ENCODE data around the gene PNPLA8.
"Not testable (repeated sequence)": the region's sequence is repeated elsewhere in the genome, so short reads cannot be mapped to it uniquely, and the experiment has no call there.

Gene PNPLA8

DNA sequence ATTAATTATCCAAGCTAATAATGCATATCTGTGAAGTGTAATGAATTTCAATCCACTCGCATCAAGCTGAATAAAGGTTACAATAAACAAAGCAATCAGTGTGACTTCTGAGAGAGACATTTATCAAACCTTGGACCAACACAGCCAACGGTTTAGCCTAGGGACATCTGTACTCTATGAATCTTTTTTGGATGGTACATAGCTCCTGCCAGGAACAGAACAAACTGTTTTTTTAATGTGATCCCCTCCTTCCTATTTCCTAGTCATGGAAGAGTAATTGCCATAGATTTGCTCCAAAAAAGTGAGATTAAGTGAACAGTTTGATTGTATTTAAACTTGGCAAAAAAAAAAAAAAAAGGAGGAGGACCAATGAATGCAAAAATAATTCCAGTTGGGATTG is 58.5 kb downstream of the PNPLA8 start:
- DNase-seq (ENCODE audit: low read depth), result no peak

DNA sequence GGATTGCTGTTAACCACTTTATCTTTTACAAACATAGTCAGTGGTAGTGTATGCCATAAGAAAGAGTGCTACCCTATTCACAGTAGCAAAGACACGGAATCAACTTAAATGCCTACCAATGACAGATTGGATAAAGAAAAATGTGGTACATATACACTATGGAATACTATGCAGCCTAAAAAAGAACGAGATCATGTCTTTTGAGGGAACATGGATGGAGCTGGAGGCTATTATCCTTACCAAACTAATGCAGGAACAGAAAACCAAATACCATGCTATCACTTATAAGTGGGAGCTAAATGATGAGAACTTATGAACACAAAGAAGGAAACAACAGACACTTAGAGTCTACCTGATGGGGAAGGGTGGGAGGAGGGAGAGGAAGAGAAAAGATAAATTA is 59.6 kb downstream of the PNPLA8 start:
- DNase-seq (ENCODE audit: low read depth), result not testable (repeated sequence)

DNA sequence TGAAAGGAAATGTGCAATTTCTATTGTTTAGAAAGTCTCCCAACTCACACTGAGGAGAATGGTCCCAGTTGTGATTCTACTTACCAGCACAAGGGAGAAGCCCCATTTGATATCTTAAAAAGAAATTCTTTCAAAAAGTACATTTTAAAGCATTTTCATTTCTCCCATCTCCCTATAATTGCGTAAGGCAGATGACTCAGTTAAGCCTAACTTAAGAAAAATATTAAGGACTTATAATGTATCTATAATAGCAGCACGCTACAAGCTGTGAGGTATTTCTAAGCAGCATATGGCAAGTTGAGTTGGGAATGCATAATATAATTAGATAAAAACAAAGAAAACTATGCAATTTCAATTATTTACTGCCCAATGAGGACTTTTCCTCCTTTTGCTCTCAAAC is 61.2 kb downstream of the PNPLA8 start:
- no peak for DNase-seq (ENCODE audit: low read depth)

DNA sequence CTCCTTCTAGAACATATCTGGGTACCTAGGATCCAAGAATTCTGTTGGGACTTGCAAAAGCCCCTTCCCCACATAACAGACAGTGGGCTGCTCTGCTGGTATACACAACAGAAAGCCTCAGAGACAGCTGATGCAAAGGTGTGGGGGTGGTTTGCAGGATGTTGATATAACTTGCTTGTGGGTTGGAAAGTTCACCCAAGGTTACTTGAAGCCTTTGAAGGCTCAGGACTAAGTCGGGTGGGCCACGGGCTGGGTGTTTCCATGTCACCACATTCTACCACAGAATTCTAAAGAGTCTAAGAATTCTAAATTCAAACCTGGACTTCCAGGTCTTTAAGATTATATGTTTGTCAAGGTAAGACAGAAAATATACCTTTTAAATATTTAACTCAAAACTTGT is 62.3 kb downstream of the PNPLA8 start:
- DNase-seq (ENCODE audit: low read depth), result no peak

DNA sequence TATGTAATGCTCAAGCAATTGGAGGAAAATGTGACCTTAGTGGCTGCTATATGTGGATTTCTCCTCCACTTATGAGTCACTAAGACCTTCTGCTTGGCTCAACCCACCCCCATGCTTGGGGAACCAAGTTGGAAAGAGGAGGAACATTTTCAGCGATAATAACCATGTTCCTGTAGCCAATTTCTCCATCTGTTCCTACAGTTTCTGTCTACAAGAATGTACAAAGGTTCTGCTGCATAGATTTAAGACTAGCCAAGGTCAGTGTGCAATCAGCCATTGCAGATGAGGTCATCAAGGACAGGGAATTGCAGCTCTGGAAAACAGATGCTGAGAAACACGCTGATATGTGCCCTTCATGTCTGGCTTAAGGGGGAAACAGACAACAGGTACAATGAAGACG is 64.1 kb downstream of the PNPLA8 start:
- no peak for DNase-seq (ENCODE audit: low read depth)

DNA sequence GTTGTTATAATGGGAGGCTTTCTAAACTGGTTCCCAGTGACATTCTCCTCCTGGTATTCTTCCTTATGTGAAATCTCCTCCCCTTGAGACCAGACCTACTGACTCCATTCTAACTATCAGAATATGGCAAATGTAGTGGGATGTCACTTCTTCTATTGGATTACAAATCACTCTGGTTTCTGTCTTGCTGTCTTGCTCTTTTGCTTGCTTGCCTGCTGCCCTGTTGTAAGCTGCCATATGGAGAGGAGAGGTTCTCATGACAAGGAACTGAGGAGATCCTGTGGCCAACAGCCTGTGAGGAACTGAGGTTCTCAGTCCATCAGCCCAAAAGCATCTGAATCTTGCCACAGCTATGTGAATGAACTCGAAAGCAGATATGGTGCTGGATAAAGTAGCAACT is 65.0 kb downstream of the PNPLA8 start:
- DNase-seq (ENCODE audit: low read depth), result no peak

DNA sequence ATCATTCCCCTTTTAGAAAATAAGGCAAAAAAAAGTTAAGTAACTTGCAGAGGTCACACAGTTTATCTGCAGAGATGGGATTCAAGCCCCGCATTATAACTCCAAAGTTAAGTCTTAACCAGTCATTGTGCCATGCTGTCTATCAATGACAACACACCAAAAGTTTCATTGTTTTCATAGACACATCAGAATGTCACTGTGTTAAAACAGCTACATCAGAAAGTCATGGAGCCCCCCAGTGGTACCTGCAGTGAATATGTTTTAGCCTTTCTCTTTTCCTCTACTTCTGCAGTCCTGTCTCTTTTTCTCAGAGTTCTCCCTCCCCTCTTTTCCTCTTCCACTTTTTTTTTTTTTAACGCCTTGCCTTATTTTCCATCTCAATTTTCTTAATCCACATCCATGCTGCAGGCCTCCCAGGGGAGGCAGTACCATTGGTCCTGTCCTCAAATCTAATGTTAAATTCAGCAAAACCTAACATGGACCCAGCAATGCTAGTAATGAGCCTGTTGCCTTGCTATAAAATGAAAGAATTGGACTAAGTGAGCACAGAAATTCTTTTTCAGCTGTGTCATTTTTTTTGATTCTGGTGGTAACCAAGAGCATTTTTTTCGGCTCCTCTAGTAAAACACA is 65.9 kb downstream of the PNPLA8 start:
- DNase-seq (ENCODE audit: low read depth), result no peak

DNA sequence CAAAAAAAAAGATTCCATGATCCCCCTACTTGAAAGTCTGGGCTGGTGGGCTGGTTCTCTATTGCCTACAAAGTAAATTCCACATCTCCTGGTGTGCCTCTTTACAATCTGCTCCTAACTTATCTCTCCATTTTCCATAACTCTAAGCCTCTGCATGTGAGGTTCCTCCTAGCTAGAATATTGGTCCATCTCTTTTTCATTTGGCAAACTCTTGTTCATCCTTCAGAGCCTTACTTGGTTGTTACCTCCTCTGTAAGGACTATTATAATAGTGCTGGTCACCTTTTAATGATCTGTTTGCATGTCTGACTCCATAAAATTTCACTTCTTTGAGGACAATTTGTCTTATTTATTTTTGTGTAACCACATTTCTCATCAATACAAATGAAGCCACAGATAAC is 68.1 kb downstream of the PNPLA8 start:
- DNase-seq (ENCODE audit: low read depth), result no peak

DNA sequence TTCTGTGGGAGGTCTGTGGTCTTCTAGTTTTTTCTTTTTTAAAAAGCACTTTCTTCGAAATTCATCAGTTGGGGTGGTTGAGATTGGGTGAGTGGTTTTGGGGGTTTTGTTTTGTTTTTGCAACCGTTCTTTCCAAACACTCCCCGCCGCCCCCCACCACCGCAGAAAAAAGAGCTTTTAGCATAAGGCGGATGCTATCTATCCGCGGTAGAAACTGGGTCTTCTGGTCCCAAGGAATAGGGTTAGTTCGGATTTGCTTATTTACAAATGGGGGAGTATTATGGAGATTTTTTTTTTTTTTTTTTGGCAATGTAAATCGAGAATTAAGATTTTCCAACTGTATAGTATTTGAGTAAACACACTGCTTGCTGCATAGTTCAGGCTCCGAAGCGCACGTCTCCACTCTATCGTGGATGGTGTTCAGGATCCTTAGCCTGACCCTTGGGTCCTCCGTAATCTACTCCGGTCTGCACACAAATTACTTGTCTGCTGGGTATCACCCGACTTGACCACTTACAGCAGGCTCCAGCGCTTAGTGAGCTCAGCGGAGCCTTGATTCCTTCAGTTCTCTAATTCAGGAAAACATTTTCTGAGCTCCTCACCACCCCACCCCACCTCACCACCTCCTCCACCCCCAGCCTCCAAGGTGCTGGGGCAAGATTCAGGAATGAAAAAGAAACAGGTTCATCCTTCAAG is 68.9 kb downstream of the PNPLA8 start:
- DNase-seq (ENCODE audit: low read depth), result no peak

DNA sequence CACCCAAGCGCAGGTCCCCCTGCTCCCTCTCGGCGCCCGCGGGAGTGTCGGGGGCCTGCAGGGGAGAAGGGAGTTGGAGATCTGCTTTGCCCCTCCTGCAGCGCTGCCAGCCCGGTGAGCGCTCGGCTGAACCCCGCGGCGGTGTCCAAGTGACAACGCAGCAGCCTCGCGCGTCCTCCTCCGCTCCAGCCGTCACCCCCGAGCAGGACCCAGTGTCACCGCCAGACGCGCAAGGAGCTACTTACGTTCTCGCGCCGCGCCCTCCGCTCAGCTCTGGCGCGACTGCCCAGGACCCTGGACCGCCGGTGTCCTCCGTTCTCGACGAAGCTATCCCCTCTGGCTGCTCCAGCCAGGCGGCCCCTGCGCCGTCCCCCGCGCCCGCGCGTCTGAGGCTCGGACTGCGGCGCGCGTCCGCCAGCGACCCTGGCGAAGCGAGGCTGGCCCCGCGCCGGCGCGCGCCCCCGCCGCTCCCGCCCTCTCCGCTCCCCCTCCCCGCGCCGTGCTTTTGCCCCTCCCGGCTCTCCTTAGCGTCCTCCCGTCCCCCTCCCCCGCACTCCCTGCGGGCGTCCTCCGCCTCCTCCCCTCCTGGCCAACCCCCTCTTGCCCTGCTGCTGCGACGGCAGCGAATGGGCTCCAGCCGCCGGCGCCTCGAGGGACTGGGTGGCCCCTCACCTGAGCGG is 69.8 kb downstream of the PNPLA8 start, which contains the start of gene NRCAM:
NRCAM (minus strand) TSS at position 439 of the 680 bp plus-strand sequence. CDS start 216,372 bp downstream, outside the sequence.
- DNase-seq (ENCODE audit: low read depth), result no peak

DNA sequence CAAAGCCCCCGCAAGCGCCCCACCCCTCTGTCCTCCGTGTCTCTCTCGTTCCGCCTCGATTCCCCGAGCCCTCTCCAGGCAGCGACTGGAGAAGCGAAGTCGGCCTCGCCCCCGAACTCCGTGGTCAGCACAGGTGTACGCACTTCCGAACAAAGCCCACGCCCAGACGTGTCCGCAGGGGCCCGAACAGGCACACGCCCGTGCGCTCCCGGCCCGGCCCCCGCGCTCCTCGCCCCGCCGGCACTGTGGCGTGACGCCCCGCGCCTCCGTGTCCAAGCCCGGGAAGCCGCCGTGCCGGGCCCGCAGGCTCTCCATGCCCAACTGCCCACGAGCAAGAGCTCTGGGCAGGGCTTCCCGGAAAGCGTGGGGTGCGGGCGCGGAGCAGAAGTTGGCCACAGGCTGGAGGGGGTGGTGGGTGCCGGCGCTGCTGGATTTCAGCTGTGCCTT is 70.4 kb downstream of the PNPLA8 start:
- DNase-seq (ENCODE audit: low read depth), result no peak

DNA sequence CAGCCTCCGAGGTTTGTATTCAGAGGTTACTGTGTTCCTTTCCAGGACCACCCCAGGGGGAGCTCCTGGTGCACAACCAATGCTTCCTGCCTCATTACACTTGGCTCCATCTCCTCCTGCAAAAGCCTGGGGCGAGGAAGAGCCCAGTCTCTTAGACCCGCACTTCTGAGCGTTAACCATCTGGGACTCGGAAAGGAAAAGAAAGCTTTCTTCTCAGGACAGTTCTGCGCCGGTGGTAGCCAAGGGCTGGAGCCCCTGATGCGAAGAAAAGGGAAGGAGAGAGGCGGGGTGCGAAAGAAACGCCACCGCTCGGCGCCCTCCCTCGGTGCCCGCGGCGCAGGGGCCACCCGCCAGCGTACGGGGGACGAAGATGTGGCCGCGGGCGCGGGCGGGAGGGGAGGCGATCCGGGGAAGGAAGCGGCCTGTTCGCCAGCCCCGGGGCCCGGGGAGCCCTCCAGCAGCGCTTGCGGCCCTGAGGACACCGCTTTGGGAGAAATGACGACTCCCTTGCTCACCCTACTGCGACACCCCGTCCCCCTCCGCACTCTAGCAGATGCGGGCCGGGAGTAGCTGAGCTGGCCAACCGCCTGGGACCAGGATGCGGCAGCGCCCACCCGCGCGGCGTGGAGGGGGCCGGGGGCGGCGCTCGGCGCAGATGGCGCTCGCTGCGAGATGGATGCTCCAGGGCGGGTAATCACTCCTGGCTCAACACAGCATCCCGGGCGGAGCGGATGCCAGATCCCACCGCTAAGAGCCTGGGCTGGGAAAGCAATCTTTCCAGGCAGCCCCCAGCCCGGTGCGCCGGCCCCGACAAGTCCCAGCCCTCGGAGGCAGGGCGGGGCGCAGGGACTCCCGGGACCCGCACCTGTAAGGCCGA is 71.0 kb downstream of the PNPLA8 start:
- no peak for DNase-seq (ENCODE audit: low read depth)

DNA sequence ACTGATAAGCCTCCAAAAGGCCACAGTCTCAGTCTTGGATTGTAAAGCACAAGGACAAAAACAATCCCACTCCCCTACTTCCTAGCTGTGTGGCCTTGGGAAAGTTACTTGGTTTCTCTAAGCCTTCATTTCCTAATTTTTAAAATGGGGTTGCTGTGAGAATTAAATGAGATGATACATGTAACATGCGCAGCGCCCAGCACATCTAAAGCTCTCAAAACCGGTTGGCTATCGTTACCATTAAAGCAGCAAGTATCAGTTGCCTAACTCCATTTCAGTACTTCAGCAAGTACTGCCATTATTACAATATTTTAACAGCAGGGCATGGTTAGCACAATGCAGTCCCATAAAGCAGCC is 71.6 kb downstream of the PNPLA8 start:
- no peak for DNase-seq (ENCODE audit: low read depth)

DNA sequence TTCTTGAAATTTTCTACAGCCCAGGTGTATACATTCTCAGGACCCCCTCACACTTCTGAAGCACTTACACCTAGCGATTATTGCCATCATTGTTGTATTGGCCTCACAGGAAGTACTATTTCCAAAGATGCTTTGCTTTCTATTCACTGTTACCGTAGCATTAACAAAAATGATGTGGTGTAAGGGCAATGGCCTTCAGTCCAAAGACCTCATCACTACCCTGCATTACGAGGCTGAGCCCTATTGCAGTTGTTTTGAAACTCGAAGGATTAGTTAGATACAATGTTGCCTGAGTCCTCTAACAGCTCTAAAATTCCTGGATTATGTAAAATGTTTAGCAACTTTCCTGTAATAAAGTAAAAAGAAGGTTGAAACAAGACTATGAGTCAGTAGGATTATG is 72.6 kb downstream of the PNPLA8 start:
- no peak for DNase-seq (ENCODE audit: low read depth)

DNA sequence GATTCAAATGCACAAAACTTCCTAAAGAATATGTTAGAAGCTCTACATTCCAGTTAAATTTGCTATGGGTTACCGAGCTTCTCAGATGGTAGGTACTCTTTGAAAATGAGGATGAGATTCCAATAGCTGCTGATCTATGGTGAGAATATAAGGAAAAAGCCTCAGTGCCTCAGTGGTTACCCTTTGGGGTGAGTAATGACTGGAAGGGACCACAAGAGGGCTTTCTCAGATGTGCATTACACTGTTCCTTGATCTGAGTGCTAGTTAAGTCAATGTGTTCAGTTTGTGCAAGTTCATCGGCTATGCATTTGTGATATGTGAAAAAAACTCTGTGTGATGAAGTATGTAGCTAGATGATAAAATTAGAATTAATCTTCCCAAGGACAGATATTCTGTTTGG is 73.2 kb downstream of the PNPLA8 start:
- no peak for DNase-seq (ENCODE audit: low read depth)

DNA sequence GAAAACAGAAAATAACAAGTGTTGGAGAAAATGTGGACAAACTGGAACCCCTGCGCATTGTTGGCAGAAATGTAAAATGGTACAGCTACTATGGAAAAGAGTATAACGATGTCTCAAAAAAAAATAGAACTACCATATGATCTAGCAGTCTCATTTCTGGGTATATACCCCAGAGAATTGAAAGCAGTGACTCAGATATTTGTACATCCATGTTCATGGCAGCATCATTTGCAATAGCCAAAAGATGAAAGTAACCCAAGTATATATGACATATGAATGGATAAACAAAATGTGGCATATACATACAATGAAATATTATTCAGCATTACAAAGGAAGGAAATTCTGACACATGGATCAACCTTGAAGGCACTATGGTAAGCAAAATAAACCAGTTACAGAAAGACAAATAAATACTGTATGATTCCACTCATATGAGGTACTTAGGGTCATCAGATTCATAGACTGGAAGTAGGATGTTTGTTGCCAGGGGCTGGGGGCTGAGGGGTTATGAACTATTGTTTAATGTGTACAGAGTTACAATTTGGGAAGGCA is 74.6 kb downstream of the PNPLA8 start:
- no peak for DNase-seq (ENCODE audit: low read depth)

DNA sequence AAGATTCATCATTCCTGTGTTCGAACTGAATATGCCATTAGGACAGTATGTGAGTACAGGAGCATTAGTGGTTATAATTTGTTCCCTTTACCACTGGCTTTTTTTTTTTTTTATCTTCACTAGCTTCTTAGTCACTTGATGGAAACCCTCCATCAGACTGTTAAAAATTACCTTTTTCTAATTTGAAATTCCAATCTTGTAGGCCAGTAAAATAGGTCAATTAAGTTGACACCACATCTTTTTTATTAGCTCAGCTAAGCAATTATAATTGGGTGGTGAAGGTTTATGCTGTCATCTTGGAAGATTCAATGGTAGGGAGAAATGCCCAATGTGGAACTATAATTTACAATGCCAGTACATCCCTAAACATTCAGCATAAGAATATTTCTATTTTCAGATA is 75.8 kb downstream of the PNPLA8 start:
- DNase-seq (ENCODE audit: low read depth), result no peak

DNA sequence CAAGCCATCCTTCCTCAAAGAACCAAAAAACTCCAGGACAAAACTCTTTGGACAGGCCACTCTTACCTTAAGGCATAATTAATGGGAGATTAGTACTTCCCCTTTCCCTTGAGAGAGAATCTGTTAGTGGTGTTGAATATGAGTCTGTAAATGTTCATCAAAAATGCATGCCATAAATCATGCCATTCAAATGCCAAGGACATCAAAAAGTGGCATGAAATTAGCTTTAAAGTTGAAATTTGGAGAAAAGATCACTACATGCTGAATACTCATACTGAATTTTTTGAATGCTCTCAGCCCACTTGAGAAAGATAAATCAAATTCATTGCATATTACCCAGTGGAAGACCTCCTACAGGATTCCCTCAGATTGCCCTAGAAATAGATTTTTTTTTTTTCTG is 76.4 kb downstream of the PNPLA8 start:
- DNase-seq (ENCODE audit: low read depth), result no peak

DNA sequence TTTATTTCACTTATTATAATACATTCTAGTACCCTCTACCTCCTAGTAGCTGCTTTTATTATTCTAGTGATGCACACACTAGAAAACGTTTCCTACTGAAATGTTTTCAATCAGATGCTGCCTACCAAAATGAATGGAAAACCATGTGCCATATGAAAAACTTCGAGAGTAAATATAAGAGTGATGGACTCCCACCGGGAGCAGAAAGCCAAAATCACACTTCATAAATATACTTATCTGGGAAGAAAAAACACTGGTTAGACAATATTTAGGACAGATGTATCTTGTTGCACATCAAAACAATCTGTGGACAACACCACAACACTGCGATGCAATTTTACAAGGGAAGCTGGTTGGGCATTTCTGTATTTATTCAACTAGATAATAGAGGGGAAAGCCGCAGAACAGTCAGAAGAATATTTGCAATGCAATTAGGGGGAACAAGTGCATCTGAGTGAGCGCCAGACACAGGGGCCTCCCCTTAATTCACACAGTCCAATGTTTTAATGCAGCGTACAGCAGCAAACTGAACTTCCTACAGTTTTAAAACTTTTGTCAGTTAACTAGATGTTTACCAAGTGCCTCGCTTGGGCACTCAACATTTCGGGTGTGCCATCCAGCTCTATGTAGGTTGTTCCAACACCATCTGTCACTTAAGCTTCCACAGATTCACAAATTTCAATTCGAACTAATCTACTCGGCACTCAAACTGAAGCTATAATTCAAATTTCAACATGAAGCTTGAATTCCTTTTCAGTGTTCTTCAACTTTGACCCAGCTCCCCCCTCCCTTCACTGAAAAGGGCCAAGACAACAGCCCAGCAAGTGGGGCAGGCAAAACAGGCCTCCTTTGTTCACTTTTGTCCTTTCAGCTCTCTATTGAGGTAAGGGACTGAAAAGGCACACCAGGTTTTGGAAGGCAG is 77.1 kb downstream of the PNPLA8 start:
- no peak for DNase-seq (ENCODE audit: low read depth)

DNA sequence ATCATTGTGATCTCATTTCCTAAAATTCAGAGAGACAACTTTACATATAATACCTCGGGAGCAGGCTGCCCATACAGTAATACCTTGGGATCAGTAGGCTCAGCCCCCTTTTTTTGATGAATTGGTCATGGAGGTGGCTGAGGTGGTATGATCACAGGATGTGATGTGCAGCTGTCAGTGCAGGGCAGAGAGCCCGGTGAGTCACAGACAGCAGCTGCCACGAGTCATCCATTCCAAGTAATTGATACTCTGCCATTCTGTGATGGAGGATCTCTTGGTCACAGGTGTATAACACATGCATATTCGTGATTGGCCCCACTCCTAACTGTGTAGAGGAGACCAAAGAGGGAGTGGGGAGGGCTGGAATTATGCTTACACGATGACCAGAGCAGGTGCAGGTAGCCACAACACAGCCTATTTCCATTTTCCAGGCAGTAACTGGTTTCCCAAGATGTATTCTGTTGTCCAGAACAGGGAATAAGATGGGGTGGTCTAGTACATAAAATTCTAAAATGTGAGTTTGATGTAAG is 83.8 kb downstream of the PNPLA8 start:
- no peak for DNase-seq (ENCODE audit: low read depth)
